Panc1 (cell line): ENCODE measurements around the gene CLEC4G. TPM values are rescaled to one million over a fixed set of nuclear protein-coding genes. Genes with fewer than 3 reads are reported as not detected.

Experiments
- ATAC-seq: fragments of 200-7000 bp; cut with Tn5 transposase; 2 replicates; pipeline ENCODE4 v1.9.1; 2020; ENCODE audit warnings: mild to moderate bottlenecking, moderate library complexity
- BruUV-seq: library from RNA; stranded (reverse); fragments of 400-500 nt; replicated peaks from 2 replicates; lab custom pipeline; 2021; lab: Mats Ljungman, UMichigan
- CTCF ChIA-PET: fragments of 300-600 bp; sonication (Branson Sonifier 250); formaldehyde crosslinking; loops from one replicate; lab custom pipeline; 2022; ENCODE audit warnings: antibody characterized with exemption; lab: Charles Lee
- POLR2A ChIA-PET: fragments of 300-600 bp; sonication (Branson Sonifier 250); formaldehyde crosslinking; loops from one replicate; lab custom pipeline; 2022; ENCODE audit warnings: antibody characterized with exemption; lab: Charles Lee
- DNase-seq: peaks from one replicate; pipeline ENCODE4 v3.0.0-alpha.2; 2010; ENCODE audit warnings: low read depth, low spot score
- H3K27ac ChIP-seq: 2 replicates; pipeline ENCODE4 v1.5.1; 2011; ENCODE audit warnings: mild to moderate bottlenecking, low read length, inconsistent platforms
- H3K27me3 ChIP-seq: fragments of 200-500 bp; sonication (Bioruptor generic); 2 replicates; pipeline ENCODE4 v1.6.0; 2014; ENCODE audit warnings: low read length, inconsistent platforms; ENCODE audit not compliant: control insufficient read depth, insufficient read depth
- H3K36me3 ChIP-seq: fragments of 200-500 bp; sonication (Bioruptor generic); 2 replicates; pipeline ENCODE4 v1.5.1; 2014; ENCODE audit warnings: inconsistent platforms, mild to moderate bottlenecking, low read length, moderate library complexity; ENCODE audit not compliant: control insufficient read depth, insufficient read depth
- H3K4me1 ChIP-seq: 2 replicates; pipeline ENCODE4 v1.5.1; 2011; ENCODE audit warnings: inconsistent platforms, mild to moderate bottlenecking, low read length, moderate library complexity; ENCODE audit not compliant: control insufficient read depth, insufficient read depth
- H3K4me3 ChIP-seq, 2 experiments: 2 replicates each; pipeline ENCODE4 v1.5.1; 2011 to 2012; ENCODE audit warnings: low read depth in 2 of 2, low read length in 2 of 2, mild to moderate bottlenecking in 2 of 2, inconsistent platforms in 1 of 2, moderate library complexity in 1 of 2
- H3K9me3 ChIP-seq: fragments of 200-500 bp; sonication (Bioruptor generic); 2 replicates; pipeline ENCODE4 v1.5.1; 2014; ENCODE audit warnings: low read depth, mild to moderate bottlenecking, inconsistent platforms, low read length, moderate library complexity; ENCODE audit not compliant: control insufficient read depth, insufficient read depth
- POLR2AphosphoS5 ChIP-seq: IDR thresholded peaks from 2 replicates; pipeline ENCODE4 v1.6.1; 2012; ENCODE audit warnings: mild to moderate bottlenecking, low read depth, low read length, moderate library complexity
- SIN3A ChIP-seq: IDR thresholded peaks from 2 replicates; pipeline ENCODE4 v1.6.1; 2012; ENCODE audit warnings: low read depth, mild to moderate bottlenecking, low read length, moderate library complexity, borderline replicate concordance; ENCODE audit not compliant: insufficient read depth
- TCF7L2 ChIP-seq: IDR thresholded peaks from 2 replicates; pipeline ENCODE4 v1.6.1; 2011; ENCODE audit warnings: mild to moderate bottlenecking, low read depth, low read length, inconsistent platforms
- in situ Hi-C: cut with HindIII; loops from 2 replicates; pipeline ENCODE4 v1.10.0; 2016; ENCODE audit warnings: low sequenced_read_pairs, low pct_unique_long_range_greater_than_20kb
- intact Hi-C: fragments of 100-400 bp; cut with micrococcal nuclease; formaldehyde crosslinking; loops from one replicate; pipeline ENCODE4 v1.10.0; 2022; ENCODE audit not compliant: unreplicated experiment
- total RNA-seq: library from RNA; stranded (reverse); gene quantifications from one replicate; pipeline ENCODE4 v1.2.1, GENCODE V29; 2021; ENCODE audit not compliant: unreplicated experiment
- TF ChIP-seq, protein P1 (sequence below), 2 experiments: IDR thresholded peaks; 2 replicates each; pipeline ENCODE4 v1.6.1; 2011 to 2012; ENCODE audit warnings: low read depth in 2 of 2, control low read depth in 1 of 2, low read length in 1 of 2, mild to moderate bottlenecking in 1 of 2, moderate library complexity in 1 of 2; ENCODE audit not compliant: insufficient read depth in 1 of 2
- TF ChIP-seq, protein P2 (sequence below): fragments of 450-650 bp; IDR thresholded peaks from 2 replicates; pipeline ENCODE4 v1.5.1; 2017; ENCODE audit warnings: mild to moderate bottlenecking

CLEC4G gene
- total RNA-seq, 1 experiment from 2014 or later, result not detected

DNA sequence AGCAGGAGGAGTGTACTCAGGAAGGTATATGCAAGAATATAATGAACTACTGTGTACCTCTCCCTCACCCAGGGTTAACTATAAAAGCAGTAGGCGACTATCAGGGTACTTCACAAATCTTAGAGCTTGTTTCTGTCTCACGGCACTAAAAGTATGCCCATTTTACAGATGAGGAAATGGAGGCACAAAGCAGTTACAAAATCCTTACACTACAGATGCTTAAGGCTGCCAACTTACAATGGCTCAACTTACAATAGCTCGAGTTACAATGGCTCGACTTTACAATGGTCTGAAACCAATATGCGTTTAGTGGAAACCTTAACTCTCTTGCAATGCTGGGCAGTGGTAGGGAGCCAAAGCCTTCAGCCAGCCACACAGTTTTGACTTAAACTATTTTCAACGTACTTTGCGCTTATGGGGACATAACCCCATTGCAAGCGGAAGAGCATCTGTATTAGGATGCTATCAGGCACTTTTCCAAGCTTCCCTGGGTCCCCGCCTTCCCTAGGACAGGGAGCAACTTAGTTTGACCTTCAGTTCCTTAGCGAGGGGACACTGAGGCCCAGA lies 34.1 kb downstream of the CLEC4G start:
- ATAC-seq (peak; percentile 37; the same call in 1 of the 2 replicates), DNase-seq (no peak)
- H3K36me3 ChIP-seq, result no peaks in the 10 kb centered on the region
- H3K27me3 ChIP-seq, result peaks cover 2% of the 10 kb centered on the region; the same call in 1 of the 2 replicates
- TF ChIP-seq SIN3A (no peak), TCF7L2 (no peak), POLR2AphosphoS5 (no peak)
- TF ChIP-seq, protein P1, sequence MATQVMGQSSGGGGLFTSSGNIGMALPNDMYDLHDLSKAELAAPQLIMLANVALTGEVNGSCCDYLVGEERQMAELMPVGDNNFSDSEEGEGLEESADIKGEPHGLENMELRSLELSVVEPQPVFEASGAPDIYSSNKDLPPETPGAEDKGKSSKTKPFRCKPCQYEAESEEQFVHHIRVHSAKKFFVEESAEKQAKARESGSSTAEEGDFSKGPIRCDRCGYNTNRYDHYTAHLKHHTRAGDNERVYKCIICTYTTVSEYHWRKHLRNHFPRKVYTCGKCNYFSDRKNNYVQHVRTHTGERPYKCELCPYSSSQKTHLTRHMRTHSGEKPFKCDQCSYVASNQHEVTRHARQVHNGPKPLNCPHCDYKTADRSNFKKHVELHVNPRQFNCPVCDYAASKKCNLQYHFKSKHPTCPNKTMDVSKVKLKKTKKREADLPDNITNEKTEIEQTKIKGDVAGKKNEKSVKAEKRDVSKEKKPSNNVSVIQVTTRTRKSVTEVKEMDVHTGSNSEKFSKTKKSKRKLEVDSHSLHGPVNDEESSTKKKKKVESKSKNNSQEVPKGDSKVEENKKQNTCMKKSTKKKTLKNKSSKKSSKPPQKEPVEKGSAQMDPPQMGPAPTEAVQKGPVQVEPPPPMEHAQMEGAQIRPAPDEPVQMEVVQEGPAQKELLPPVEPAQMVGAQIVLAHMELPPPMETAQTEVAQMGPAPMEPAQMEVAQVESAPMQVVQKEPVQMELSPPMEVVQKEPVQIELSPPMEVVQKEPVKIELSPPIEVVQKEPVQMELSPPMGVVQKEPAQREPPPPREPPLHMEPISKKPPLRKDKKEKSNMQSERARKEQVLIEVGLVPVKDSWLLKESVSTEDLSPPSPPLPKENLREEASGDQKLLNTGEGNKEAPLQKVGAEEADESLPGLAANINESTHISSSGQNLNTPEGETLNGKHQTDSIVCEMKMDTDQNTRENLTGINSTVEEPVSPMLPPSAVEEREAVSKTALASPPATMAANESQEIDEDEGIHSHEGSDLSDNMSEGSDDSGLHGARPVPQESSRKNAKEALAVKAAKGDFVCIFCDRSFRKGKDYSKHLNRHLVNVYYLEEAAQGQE (IDR thresholded peaks at IDR 0.05; ENCODE audit: insufficient read depth in 1 of 2, low read depth in 2 of 2, low read length in 1 of 2), result no peak
- TF ChIP-seq, protein P2, sequence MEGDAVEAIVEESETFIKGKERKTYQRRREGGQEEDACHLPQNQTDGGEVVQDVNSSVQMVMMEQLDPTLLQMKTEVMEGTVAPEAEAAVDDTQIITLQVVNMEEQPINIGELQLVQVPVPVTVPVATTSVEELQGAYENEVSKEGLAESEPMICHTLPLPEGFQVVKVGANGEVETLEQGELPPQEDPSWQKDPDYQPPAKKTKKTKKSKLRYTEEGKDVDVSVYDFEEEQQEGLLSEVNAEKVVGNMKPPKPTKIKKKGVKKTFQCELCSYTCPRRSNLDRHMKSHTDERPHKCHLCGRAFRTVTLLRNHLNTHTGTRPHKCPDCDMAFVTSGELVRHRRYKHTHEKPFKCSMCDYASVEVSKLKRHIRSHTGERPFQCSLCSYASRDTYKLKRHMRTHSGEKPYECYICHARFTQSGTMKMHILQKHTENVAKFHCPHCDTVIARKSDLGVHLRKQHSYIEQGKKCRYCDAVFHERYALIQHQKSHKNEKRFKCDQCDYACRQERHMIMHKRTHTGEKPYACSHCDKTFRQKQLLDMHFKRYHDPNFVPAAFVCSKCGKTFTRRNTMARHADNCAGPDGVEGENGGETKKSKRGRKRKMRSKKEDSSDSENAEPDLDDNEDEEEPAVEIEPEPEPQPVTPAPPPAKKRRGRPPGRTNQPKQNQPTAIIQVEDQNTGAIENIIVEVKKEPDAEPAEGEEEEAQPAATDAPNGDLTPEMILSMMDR, result no peak
- no TSS peak for BruUV-seq
- intact Hi-C loops (no loop called here), in situ Hi-C loops (no loop called here)
- POLR2A ChIA-PET, result no interaction called here
- H3K27ac ChIP-seq, result no peak overlapping the region
- H3K4me3 ChIP-seq, result no peak overlapping the region
- H3K4me1 ChIP-seq, result no peaks in the 10 kb centered on the region
- no peaks in the 10 kb centered on the region for H3K9me3 ChIP-seq
- CTCF ChIA-PET, result interaction anchor here (0.5 kb wide), 1 partner anchor 331 kb away, joined by 4 read pairs; no protein-coding TSS in a partner anchor

DNA sequence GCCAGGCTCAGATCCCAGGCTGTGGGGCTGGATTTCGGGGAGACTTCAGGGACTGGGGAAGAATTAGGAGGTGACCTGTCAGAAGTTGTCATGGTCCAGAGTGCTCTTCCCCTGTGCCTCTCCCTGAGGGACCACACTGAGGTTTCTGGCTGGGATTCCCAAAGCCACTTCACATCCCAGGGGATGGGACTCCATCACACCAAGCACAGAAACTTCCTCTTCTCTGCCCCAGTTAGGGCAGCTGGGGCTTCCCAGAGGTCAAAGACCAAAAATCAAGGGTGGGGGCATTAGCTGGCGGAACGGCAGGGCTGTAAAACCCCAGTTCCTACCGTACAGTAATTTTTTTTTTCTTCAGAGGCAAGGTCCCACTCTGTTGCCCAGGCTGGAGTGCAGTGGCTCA lies 37.4 kb downstream of the CLEC4G start:
- DNase-seq, result no peak
- Histone ChIP-seq H3K9me3 (no peaks in the 10 kb centered on the region), H3K36me3 (no peaks in the 10 kb centered on the region), H3K4me3 (no peak overlapping the region), H3K27ac (no peak overlapping the region), H3K27me3 (peaks cover 2% of the 10 kb centered on the region; the same call in 1 of the 2 replicates), H3K4me1 (no peaks in the 10 kb centered on the region)
- BruUV-seq, result no TSS peak
- TF ChIP-seq, protein P2, result no peak
- no peak for TF ChIP-seq TCF7L2
- TF ChIP-seq, protein P1 (IDR thresholded peaks at IDR 0.05; ENCODE audit: insufficient read depth in 1 of 2, low read depth in 2 of 2, low read length in 1 of 2), result no peak
- TF ChIP-seq POLR2AphosphoS5, result no peak
- no peak for TF ChIP-seq SIN3A
- in situ Hi-C loops (no loop called here), intact Hi-C loops (no loop called here)
- POLR2A ChIA-PET, result no interaction called here
- no peak for ATAC-seq
- CTCF ChIA-PET, result no interaction called here
